HG02970 (cell line): ENCODE results near the gene SPATA12.

Experiments
- ATAC-seq: cut with Tn5 transposase; IDR thresholded peaks from one replicate; pipeline ENCODE4 v1.9.1; 2021; ENCODE audit warnings: mild to moderate bottlenecking, moderate library complexity, moderate number of reproducible peaks; ENCODE audit not compliant: unreplicated experiment, low FRiP score

Gene SPATA12

DNA sequence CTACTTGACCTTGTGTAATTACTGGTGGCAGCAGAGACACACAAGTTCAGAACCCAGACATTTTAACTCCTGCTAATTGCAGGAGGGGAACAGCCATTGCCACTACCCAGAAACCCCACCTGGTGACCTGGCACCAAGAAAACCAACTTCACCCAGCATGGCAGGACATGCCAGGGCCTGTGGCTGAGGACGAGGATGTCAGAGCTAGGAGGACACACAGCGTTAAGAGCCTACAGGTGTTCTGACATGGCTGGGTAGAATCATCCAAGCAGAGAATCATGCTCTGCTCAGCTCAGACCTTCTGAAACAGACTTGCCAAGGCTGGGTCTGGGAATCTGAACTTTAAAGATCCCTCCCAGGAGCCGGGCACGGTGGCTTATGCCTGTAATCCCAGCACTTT, 11.7 kb upstream of the SPATA12 start:
- no peak for ATAC-seq

- no peak for ATAC-seq
These were observed 7.8 kb upstream of the SPATA12 start for GRCh38 chr3:57052662-57053061.

DNA sequence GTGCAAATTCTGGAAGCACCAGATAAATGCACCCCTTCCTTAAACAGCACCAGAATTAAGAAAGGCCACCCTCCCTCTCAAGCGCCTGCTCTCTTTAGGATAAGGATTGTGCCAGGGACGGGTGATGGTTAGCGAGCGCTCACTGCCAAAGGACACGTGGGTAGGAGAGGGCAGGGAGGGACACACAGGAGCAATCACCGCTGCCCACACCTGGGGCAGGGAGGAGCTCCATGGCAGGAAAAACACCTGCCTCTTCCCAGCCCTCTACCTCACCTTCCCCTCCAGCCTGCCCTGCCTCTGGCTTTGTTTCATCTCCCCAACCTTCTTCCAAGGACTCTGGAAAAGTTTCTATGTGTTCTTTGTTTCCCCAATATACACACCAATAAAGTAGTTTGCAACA, 7.3 kb upstream of the SPATA12 start:
- no peak for ATAC-seq

DNA sequence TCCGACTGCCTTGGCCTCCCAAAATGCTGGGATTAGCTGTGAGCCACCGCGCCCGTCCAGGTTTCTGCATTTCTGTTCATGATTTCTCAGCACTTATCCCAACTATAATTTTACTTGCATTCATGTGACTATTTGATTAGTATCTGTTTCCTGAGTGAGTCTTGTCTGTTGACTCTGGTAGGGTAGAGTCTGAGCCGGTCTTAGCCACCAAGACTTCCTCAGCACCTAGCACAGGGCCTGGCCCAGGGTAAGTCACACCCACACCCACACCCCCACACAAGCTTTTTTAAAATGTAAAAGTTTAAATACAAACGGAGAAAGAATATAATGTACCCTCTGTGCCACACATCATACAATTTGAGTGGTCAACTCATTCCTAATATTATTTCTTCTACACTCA, 3.1 kb upstream of the SPATA12 start:
- no peak for ATAC-seq

DNA sequence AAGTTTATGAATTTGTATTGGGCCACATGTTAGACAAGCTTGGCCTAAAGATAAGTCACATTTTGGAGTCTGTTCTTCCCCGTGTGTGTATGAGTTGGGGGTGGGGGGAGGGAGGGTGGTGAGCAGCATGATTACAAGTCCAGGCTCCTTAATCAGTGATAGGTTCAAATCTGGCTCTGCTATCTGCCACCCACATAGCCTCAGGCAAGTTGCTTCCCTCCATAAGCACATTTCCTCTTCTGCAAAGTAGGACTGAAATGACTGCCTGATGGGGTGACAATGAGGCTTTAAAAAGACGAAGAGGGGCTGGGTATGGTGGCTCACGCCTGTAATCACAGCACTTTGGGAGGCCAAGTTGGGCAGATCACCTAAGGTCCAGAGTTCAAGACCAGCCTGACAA, 1.1 kb upstream of the SPATA12 start:
- ATAC-seq = no peak

GRCh38 chr3:57061556-57061955, 1.1 kb downstream of the SPATA12 start:
- no peak for ATAC-seq

DNA sequence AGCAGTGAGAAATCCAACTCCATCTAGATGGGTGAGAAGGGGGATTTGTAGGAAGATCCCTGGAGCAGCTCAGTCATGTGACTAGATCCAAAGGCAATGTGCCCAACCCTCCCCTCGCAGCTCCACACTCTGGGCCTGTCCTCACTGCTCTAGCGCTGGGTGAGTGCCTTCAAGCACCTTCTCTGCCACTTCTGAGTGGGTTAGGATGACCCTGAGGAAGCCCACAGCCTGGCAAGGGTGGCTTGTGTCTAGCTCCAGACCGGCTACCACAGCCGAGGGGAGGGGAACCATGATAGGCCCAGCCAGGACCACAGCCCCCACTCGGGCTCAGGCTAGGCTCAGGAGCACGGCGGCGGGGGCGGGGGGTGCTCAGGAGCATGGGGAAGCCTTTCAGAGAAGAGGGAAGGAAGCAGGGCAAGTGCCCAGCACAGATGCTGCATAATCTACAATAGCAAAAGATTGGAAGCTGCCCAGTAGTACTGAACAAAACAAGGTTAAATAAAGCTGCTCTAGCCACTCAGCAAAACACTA, 1.7 kb downstream of the SPATA12 start:
- no peak for ATAC-seq

GRCh38 chr3:57063032-57063431, 2.6 kb downstream of the SPATA12 start:
- no peak for ATAC-seq

- ATAC-seq = no peak
These were observed 3.5 kb downstream of the SPATA12 start for GRCh38 chr3:57064001-57064400.

DNA sequence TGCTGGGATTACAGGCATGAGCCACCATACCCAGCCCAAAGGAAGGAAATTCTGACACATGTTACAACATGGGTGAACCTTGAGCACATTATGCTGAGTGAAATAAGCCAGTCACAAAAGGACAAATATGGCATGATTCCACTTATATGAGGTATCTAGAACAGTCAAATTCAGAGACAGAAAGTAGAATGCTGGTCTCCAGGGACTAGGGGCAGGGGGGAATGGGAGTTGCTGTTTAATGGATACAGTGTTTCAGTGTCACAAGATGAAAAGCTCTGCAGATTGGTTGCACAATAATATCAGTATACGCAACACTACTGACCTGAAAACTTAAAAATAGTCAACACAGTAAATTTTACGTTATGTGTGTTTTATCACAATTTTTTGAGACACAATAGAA, 4.1 kb downstream of the SPATA12 start:
- ATAC-seq = no peak

DNA sequence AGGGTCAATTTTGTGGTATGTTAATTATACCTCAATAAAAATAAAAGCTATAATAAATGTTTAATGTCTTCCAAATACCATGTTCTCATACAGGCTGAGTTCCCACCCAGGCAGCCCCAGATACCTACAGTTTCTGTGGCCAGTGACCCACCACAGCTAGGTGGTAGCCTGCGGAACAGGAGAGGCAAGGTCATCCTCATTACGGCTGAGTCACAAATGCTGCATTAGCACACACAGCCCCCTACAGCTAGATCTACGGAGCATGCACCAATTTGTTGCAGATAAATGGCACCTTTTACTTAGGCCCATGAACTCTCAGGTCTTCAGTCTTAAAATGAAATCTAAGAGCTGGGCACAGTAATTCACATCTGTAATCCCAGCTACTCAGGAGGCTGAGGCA, 5.1 kb downstream of the SPATA12 start:
- ATAC-seq = no peak

DNA sequence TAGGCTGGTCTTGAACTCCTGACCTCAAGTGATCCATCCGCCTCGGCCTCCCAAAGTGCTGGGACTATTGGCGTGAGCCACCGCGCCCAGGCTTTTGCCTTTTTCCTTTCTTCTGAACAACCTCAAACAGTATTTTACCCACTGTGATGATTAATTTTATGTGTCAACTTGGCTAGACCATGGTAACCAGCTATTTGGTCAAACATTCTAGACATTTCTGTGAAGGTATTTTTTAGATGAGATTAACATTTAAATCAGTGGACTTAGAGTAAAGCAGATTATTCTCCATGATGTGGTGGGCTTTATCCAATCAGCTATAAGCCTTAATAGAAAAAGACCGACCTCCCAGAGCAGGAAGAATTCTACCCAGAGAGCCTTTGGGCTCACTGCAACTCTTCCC, 6.0 kb downstream of the SPATA12 start:
- ATAC-seq = no peak

GRCh38 chr3:57068437-57069089, 8.1 kb downstream of the SPATA12 start:
- peak; percentile 82 for ATAC-seq

DNA sequence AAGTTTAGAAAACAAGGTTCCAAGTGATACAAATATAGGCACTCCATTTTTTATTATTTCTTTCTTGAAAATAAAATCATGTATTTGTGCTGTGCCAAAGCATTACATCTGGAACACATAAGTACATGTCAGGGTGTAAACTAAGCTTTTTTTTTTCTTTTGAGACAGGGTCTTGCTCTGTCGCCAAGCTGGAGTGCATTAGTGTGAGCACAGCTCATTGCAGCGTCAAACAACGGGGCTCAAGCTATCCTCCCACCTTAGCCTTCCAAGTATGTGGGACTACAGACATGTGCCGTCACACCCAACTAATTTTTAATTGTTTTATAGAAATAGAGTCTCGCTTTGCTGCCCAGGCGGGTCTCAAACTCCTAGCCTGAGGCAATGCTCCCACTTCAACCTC, 9.0 kb downstream of the SPATA12 start:
- ATAC-seq = no peak

GRCh38 chr3:57073628-57074027, 13.2 kb downstream of the SPATA12 start:
- ATAC-seq = no peak

GRCh38 chr3:57074135-57074534, 13.7 kb downstream of the SPATA12 start:
- ATAC-seq = no peak

DNA sequence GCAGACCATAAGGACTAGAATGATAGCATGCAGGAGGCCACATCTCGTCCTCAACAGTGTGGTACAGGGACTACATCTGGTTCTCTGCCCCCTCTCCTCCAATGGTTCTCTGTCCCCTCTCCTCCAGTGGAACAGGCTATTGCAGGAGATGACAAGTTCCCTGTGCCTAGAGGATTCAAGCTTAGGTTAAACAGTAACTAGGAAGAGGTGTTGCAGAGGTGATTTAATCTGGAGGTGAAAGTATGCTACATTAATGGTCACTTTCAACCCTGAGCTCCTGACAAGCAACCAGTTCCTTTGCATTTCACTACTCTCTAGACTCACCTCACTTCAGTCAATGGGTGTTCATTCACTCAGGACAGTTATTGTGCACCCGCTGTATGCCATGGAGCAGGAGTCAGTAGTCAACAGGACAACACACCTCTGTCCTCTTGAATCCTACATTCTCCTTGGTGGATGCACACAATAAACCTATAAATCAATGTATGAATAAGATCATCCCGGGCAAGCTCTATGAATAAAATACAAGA, 16.0 kb downstream of the SPATA12 start:
- no peak for ATAC-seq

GRCh38 chr3:57077630-57078343, 17.3 kb downstream of the SPATA12 start:
- ATAC-seq = no peak

DNA sequence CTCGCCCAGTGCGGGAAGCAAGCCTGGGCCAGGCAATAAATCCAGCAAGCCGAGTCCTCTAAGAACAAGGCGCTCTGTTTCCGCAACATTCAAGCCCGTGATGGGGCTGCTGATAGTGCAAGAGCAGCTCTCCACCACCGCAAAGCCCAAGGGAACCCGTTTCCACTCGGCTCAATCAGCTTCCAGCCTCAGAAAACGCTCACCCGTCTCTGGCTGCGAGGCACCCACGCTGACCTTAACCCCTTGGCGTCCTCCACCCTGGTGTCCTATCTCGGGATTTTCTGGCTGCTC, 17.8 kb downstream of the SPATA12 start:
- ATAC-seq = no peak

- no peak for ATAC-seq
These were observed 18.4 kb downstream of the SPATA12 start for GRCh38 chr3:57078635-57079473.

DNA sequence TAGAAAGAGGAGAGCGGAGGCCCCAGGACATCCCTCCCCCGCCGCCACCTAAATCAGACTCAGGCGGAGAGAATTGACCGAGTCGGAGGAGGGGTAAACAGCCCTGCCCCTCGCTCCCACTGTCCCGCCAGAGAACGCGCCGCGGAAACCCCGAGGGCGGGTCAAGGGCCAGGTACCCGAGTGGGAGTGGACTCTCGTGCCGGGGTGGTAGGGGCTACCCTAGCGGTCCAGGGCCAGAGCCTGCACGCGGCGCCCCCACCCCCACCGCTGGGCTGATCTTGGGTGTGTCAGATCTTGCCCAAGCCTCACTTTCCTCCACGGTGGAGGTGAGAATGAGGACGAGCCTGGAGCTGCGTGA, 19.0 kb downstream of the SPATA12 start:
- ATAC-seq = no peak
